GM21825 (cell line): ENCODE data around the gene PRKCE.

Experiments used
- ATAC-seq: cut with Tn5 transposase; IDR thresholded peaks from one replicate; pipeline ENCODE4 v1.9.1; 2021; ENCODE audit warnings: mild to moderate bottlenecking, moderate library complexity; ENCODE audit not compliant: unreplicated experiment

The PRKCE gene

DNA sequence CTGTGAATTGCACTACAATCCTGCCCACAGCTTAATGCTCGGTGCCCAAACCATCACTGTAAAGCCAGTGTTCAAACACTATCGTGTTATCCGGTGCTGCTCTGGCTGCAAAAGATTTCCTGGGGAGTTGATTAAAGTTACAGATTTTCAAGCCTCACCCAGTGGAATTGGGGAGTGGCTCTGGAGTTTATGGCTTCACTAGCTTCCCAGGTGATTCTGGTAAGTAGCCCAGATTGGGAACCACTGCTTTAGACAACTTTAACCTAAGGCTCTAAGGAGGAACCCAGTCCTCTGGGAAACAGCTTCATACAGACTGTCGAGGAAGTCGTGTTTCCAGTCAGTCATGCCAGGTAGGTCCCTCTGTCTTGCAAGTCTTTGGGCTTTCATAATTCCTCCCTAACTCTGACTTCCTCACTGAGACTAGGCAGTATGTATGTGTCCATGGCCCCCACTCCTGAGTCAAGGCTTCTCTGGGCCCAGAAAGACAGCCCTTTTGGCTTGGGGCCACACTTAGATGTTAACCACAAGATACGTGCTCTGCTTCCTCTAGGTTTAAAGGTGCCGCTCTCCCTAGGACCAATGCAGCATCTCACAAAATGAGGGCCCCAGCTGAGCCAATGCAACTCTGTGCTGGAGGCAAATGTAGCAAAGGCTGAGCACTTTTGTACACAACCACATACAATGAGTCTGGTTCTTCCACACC, 299.7 kb downstream of the PRKCE start:
- no peak for ATAC-seq

DNA sequence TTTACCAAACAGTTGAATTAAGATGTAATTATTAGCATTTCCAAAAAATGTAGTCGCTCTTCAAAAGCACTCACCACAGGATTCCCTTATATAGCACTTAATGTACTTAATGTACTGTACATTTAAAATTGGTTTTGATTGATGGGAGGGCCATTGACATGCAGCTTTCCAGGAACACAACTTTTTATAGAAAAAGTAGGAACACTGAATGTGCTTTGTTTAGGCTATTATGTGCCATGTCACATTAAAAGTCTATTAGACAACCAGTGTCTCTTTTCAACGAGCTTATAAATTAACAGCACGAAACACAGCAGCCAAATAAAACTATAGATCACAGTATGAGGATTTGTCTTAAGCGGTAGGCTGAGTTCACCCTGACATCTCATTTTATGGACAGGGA, 301.1 kb downstream of the PRKCE start:
- no peak for ATAC-seq

DNA sequence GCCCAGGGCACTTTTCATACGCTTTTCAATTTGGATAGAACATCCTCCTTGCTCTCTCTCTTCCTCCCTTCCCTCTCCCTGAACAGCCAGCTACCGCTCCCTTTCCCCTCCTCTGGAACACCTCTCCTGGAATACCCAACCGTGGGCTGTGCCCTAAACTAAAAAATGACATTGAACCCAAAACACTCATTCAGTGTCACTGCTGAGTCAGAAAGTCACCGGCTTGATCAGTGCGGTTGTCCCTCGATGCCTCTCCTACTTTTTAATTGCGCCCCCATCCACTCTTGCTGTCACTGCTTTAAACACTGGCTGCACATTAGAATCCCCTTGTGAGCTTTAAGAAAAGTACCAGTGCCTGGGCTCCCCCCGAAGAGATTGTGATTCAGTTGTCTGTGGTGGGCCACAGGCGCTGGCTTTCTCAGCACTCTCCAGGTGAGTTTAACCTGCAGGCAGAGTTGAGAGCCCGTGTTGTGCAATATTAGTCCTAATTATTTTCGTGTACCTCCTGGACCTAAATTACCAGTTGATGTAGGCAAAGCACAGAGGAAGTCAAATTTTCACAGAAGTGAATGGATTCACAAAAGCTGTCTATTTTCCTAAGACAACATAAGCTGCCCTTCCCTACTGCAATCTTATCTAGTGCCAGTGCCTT, 302.0 kb downstream of the PRKCE start:
- ATAC-seq, result no peak

DNA sequence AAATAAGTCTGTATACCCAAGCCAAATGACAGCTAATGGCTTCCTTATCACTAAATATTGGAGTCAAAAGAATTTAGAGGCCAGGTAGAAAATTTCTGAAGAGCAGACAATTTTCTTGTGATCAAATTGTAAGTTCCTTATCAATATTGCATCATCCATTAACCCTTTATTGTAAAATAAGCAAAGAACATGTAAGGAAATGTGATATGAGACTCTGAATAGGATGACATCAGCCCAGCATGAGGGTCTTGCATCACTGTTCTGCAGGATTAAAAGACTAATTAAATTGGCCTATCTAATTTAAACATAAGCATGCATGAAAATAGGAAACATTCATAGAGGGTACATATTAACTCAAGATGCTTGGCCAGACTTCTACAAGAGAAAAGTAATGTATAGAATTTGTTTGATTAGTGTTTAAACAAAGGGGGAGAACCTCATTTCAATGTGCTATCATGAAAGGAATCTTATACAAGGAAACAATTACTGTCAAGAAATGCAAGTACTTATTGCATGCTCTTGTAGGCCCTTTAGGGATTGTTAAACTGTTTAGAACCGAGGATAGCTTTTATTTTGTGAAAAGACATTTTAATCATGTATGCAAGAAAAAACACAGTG, 302.9 kb downstream of the PRKCE start:
- ATAC-seq, result no peak

DNA sequence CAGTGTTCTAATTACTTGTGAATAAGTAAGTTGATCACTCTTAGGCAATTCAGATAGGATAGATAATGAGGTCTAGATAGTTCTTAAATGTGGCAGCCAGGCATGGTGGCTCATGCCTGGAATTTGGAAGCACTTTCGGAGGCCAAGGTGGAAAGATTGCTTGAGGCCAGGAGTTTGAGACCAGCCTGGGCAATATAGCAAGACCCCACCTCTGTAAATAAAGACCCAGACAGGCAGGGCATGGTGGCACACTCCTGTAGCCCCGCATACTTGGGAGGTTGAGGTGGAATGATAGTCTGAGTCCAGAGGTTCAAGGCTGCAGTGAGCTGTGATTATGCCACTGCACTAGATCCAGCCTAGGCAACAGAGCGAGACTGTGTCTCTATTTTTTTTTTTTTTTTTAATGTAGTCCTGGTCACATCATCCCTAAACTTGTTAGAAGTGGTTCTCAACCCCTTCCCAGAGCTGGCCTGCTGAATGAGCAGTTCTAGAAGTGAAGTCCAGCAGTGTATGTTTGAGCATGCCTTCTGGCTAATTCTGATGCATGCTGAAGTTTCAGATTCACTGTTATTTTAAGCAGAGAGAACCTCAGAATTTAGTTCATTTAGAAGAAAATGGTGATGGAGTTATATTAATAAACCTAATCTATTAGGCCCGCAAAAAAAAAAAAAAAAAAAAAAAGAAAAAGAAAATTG, 306.2 kb downstream of the PRKCE start:
- no peak for ATAC-seq

DNA sequence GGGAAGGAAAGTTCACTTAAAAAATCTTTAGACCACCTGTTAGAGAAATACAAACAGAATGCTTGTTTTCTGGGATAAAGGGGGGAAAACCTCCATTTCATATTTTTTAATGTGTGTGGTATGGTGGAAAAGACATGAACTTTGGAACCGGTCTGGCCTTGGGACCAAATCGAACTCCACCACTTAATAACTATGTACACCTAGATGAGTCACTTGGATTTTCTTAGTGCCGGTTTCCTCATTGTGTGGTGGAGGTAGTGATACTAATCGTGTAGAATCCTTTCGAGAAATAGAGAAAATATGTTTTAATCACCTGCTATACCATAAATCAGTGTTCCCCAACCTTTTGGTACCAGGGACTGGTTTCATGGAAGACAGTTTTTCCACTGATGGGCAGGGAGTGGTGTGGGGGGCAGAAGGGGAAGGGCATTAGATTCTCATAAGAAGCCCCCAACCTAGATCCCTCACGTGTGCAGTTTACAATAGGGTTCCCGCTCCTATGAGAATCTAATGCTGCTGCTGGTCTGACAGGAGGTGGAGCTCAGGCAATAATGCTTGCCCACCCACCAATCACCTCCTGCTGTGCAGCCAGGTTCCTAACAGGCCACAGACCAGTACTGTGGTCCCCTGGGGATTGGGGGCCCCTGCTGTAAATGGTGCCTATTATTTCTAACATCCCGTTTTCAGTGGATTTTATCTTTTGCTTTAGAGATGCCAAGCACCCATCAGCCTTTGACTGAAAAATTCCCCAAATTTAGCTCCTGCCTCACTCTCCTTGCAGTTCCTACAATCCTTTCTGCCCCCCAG, 308.8 kb downstream of the PRKCE start:
- no peak for ATAC-seq

DNA sequence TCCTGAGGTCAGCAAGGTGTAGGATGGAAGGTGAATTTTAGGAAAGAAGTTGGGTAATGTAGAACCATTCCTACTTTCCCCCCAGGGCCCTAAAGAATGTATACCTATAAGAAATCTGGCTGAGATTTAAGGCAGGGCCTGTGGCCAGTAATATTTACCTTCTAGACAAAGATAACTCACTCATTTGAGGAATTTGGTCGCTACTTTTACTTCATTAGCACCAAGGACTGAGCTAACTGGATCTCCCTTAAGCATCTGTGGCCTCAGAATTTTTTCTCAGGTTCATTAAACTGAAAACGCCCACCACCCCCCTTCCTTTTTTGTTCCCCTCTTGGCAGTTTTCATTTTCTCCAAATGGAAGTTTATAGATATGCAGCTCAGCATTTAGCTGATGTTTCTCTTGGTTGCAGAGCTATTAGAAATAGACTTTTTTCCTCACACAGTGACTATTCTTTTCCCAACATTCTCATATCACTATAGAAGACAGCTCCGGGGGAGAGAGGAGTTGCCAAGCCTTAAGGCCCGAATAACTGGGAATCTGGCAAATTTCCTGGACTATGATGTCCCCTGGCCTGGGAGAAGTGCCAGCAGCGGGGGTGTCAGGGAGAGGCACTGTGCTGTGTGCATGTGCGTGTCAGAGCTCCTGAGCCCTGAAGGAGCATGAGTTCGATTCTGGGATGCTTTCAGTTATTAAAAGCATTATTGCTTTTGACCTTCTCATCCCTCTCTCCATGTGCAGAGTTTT, 310.9 kb downstream of the PRKCE start:
- no peak for ATAC-seq

DNA sequence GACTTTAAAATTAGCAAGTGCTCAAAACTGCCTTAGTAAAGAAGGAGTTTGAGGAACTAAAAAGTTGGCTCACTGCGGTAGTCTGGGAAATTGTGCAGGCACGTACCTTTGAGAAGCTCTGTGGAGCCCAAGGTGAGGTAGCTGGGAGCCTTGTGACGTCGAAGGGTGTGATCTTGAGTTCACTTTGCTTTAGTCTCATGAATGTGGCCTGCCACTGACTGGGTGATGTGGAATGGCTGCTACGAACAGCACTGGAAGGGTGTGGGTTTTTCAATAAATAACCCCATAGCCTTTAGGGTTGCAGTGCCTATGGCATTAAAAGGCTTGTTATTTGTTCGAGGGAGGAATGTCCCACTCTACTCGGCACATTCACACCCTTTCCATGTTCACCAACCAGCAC, 312.3 kb downstream of the PRKCE start:
- no peak for ATAC-seq

DNA sequence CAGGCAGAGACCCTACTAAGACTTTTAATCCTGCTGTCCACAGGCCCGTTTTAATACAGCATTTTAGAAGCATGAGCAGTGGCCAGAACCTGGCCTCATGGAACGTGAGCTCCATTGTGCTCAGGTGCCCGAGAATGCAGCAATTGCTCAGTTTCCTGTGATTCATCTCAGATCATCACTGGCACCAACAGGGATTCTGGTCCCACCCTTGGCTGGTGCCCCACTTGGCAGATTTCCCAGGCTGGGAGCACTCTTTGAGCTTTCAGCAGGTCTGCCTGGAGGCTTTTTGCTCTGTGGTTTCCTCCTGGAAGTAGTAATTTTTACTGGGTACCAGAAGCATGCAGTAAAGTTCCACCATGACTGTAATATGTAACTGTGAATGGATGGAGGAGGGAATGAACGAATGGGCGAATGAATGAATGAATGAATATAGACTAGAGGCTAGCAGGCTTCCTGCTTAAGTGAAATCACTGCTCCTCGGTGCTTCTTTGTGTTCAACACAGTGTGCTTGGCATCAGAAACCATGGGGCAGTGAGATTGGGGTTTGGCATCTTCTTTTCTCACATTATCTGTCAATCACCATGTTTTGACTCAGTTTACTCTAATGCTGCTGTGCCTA, 312.9 kb downstream of the PRKCE start:
- no peak for ATAC-seq

DNA sequence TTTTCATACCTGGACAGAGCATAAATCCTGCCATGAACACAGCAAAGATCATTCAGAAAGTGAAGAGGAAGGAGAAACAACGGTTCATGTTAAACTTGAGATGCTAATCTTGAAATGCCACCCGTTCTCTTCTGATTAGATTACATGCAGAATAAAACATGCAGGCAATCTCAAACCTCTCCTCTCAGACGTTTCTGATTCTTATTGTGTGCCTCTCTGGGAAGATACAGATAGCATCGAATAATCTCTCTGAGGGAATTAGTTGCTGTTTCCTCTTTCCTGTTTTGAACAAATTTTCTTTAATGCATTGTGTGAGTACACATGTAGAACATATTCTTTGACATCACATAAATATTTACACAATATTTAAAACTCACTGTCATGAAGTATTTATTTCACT, 313.4 kb downstream of the PRKCE start:
- no peak for ATAC-seq

DNA sequence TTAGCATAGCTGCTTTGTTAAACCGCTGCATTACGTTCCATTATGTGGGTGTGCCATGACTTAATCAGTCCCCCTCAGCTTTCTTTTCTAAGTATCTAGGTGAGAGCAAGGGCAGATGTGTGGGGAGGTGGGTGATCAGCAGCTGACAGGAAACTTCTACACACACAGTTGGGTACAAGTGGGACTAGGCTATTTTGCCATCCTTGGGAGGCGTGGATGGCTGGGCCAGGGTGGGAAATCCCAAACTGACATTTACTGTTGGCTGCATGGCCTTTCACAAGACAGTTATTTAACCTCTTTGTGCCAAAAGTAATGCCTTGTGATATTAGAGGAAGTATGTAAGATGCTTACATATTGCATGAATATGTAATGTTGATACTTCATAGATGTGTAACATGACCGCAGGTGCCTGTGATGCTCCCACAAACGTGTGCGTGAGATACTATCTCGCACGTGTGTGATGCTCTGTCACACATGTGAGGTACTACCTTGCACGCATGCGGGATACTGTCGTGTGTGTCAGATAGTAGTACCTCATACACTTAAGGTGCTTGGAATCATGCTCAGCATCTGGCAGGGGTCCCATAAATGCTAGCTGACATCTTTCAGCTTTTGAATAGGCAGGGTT, 314.5 kb downstream of the PRKCE start:
- ATAC-seq, result no peak

DNA sequence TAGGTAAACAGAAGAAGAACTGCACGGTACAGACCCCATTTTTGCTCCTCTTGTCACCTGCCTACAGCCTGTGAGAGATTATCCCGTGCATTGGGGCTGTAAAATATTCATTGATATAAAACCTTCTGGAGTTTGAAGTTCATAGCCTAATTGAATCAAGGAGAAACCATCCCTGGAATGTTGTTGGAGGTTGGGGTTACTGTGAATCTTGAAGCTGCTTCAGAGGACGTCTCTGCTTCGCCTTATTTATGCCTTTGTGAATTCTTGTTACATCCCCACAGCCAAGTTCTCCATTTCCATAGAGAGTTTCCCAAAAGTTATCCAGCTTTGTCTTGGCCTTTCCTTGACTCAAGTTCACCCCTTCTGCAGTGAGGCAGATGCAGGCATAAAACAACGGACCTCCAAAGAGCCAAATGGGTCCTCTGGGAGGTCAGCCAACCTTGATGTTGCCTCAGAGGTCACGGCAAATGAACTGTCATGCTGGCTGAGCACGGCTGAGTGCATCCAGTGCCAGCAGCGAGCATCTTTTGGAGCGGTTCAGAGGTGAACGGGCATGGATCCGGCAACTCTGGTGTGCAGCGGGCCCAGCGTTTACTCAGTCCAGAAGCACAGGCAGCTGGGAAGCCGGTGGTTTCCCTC, 317.6 kb downstream of the PRKCE start:
- ATAC-seq, result no peak

DNA sequence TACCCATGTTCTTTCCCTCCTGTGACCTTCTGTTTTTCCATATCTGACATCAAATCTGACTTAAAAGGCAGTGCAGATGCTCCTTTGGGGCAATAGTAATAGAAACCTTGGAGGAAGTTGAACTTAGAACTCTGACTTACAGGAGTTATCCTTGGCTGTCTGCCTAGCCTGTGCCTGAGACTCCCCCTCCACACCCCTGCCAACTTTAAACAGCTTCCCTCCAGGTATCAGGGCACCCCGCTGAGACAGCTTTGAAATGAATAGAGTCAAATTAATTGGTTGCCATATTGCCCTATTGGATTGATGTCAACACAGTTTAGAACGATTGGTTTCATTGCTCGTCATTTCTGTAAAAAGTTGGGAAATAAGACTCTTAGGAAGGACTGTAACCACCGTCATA, 322.0 kb downstream of the PRKCE start:
- no peak for ATAC-seq

DNA sequence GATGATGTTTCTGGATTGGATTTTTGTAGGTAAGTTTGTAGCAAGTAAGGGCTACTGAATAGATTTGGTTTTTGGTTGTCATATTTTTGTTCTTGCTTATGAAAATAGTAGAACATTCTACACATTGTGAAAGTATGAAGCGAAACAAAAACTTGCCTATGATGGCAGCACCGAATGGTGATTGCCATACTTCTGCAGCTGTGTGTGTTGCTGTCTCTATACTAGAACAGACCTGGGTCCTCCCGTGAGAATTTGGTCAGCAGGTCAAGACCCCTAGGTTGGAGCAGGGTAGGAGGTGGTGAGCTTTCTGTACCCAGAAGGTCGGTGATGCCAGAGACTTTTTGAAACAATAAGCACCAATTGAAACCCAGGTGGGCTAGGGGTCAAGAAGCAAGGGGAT, 322.6 kb downstream of the PRKCE start:
- peak; percentile 72 for ATAC-seq

DNA sequence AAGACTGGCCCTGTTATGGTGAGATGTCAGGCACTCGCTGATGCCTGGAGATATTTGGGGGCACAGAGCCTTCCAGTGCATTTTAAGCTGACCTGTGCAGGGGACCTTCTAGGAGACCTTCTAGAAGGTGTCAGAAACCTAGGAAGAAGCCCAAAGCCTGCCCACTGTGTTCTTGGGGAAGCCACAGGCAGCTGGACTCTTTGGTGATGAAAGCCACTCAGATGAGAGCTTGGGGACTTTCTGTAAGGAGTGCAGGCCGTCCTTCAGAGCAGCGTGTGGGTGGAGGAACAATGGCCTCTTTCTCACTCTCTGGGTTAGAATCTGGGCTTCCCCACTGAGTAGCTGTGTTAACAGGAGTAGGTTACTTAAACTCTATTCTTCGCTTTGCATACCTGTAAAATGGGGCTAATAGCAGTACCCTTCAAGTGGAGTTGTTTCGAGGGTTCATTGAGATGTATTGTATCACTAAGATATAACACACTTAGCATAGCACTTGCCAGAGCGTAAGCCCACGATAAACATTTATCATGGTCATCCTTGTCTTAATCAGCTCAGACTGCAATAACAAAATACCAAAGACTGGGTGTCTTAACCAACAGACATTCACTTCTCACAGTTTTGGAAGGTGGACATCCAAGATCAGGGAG, 323.4 kb downstream of the PRKCE start:
- ATAC-seq, result peak; percentile 61

DNA sequence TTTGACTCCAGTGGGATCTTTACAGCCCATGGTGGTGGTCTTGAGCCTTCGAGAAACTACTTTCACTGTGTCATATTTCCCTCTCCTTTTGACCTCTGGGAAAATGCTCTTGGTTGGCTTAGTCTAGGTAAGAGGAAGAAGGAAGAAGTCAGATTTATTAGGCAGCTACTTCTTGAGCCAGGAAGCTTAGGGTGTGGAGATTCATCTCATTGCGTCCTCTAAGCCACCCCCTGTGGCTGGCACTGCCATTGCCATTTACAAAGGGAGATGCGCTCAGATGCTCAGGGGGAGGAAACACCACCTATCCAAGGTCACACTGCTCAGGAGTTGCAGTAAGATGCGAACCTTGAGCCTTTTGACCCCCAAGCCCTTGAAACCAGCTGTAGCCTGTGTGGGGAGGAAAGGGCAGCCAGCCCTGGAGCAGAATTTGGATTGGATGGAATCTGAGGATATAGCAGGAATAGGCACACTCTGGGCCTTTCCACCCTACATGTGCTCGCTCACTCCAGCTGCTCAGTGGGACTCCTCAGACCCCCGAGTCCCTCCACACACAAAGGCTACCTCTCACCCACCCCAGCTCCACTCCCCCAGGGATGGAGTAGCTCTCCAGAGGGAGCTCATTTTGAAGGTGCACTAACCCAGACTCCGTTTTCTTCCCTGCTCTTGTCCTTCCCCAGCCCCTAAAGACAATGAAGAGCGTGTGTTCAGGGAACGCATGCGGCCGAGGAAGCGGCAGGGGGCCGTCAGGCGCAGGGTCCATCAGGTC, 324.5 kb downstream of the PRKCE start:
- no peak for ATAC-seq

DNA sequence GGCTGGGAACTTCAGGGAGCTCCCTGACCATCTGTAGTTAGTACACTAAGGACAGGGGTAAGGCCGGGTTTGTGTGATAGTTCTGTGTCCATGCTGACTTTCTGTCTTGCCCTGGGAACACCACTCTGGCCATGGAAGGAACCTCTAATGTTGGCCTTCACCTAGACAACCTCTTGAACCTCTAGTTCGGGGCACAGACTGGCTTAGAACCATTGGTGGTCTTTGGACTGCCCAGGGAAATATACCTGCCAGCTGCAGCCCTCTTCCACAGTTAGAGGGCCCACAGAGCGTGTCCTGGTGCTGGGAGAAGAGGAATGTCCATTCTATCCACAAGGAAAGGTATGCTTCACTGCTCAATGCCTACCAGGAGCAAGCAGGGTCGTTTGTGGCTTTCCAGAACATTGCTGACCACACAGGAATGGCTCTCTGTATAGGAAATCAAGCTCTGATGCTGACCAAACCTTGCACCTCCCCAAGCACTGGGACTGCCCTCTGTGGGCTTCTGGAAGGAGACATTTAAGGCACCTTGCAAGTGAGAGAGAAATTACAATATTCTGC, 326.9 kb downstream of the PRKCE start:
- no peak for ATAC-seq
